RWPE1 (cell line): ENCODE data around the gene SLC1A2.

ENCODE experiments used
- CTCF ChIA-PET: fragments of 350-600 bp; sonication (Branson Sonifier 250); formaldehyde crosslinking; extraction: SDS; loops from one replicate; lab custom pipeline; 2021; lab: Yijun Ruan, JAX
- POLR2A ChIA-PET: fragments of 400-600 bp; formaldehyde crosslinking; extraction: SDS; loops from one replicate; lab custom pipeline; 2020; ENCODE audit warnings: antibody characterized with exemption; ENCODE audit not compliant: low non-redundant PET; lab: Yijun Ruan, JAX
- DNase-seq: peaks from one replicate; pipeline ENCODE4 v3.0.0; 2012; ENCODE audit warnings: low spot score
- H3K27ac ChIP-seq: fragments of 450-650 bp; 2 replicates; pipeline ENCODE4 v1.5.1; 2017
- TF ChIP-seq, protein P1 (sequence below): fragments of 450-650 bp; conservative IDR thresholded peaks from 2 replicates; pipeline ENCODE4 v1.5.1; 2017; ENCODE audit warnings: low read depth, mild to moderate bottlenecking

SLC1A2 gene

DNA sequence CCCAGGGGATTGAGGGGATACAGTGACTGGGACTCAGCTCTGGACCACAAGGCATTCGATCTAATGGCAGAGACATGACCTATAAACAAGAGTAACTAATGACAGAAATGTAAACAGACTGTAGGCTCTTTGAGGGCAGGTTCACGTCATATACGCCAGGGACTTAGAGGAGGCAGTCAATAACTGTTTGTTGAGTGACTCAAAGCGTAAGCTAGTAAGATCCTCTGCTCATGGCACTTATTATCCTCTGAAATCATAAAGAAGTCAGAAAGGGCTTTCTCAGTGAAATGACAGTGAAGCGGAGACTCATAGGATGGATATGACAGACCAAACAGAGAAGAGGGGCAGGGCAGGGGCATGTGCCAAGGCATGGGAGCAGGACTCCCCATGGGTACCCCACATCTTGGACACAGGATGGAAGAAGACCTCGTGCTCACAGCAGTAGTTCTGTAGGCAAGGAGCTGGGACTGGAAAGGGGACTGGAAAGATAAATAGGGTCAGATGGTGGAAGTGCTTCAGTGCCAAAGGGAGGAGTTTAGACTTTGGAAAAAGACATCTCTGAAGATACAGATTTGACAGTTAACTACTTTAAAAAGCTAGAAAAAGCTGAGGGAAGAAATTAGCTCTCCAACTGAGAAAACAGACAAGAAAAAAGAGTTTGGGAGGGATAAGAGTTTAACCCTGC lies 72.7 kb downstream of the SLC1A2 start:
- DNase-seq, result no peak
- no peak overlapping the region for H3K27ac ChIP-seq
- CTCF ChIA-PET, result interaction anchor here (0.6 to 0.7 kb wide), 2 partner anchors 143 to 1167 kb away, joined by 3 to 4 read pairs; no protein-coding TSS in a partner anchor
- TF ChIP-seq, protein P1, sequence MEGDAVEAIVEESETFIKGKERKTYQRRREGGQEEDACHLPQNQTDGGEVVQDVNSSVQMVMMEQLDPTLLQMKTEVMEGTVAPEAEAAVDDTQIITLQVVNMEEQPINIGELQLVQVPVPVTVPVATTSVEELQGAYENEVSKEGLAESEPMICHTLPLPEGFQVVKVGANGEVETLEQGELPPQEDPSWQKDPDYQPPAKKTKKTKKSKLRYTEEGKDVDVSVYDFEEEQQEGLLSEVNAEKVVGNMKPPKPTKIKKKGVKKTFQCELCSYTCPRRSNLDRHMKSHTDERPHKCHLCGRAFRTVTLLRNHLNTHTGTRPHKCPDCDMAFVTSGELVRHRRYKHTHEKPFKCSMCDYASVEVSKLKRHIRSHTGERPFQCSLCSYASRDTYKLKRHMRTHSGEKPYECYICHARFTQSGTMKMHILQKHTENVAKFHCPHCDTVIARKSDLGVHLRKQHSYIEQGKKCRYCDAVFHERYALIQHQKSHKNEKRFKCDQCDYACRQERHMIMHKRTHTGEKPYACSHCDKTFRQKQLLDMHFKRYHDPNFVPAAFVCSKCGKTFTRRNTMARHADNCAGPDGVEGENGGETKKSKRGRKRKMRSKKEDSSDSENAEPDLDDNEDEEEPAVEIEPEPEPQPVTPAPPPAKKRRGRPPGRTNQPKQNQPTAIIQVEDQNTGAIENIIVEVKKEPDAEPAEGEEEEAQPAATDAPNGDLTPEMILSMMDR, result no peak
- POLR2A ChIA-PET, result no interaction called here

- CTCF ChIA-PET, result no interaction called here
- DNase-seq, result no peak
- H3K27ac ChIP-seq, result no peak overlapping the region
- POLR2A ChIA-PET, result no interaction called here
- TF ChIP-seq, protein P1, result no peak
Observed at GRCh38 chr11:35344681-35345574, 74.4 kb downstream of the SLC1A2 start.

DNA sequence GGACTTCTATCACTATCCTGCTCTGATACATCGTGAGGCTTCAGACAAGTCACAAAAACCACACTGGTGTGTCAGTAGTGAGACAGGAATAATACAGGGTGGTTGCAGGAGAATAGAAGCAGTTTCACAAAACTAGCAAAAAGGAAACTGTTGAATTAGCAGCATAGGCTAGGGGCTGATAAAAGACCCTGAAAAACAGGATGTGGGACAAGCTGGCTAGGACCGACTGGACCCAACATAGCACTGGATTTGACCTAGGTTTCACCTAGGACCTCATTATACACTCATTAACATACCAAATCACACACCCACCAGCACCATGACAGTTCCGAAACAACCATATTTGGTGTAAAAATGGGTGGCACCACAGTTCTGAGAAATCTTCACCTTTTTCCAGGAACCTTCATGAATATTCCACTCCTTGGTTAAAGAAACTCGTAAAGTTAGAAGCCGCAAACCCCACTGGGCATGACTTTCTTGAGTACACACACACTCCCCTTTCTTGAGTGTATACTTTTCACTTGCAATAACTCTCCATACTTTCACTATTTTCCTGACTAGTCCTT lies 76.2 kb downstream of the SLC1A2 start:
- ChIA-PET POLR2A (no interaction called here), CTCF (no interaction called here)
- DNase-seq, result no peak
- H3K27ac ChIP-seq, result no peak overlapping the region
- TF ChIP-seq, protein P1, result no peak

DNA sequence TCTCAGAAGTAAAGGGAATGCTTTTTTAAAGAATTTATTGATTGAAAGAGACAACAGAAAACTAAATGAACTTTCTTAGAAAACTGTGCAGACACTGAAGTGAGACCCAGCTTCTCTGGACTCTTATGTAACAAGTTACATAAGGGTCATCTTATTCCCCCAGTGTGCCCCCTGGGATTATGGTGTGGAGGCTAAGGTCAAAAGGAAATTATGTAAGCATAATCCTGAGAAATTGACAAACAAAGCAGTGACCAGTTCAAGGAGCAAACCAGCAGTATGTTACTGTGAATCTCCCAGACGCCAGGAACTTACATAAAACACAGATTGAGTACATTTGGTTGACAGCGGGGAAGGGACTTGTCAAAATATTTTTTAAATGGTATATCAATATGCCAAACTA lies 78.6 kb downstream of the SLC1A2 start:
- TF ChIP-seq, protein P1, result no peak
- CTCF ChIA-PET, result interaction anchor here (0.5 kb wide), 1 partner anchor 1179 kb away, joined by 5 read pairs; no protein-coding TSS in a partner anchor
- no peak for DNase-seq
- POLR2A ChIA-PET, result no interaction called here
- no peak overlapping the region for H3K27ac ChIP-seq

GRCh38 chr11:35340071-35340470 lies 79.3 kb downstream of the SLC1A2 start:
- CTCF ChIA-PET, result interaction anchor here (0.5 to 0.6 kb wide), 2 partner anchors 111 to 1180 kb away, joined by 3 to 5 read pairs; no protein-coding TSS in a partner anchor

More at GRCh38 chr11:35340071-35340470, 79.3 kb downstream of the SLC1A2 start:
- no peak overlapping the region for H3K27ac ChIP-seq
- no peak for DNase-seq
- POLR2A ChIA-PET, result no interaction called here
- TF ChIP-seq, protein P1, result no peak
